ENCODE measurements around the gene ACVRL1. TPM values are rescaled to one million over a fixed set of nuclear protein-coding genes. Genes with fewer than 3 reads are reported as not detected.

ACVRL1 gene
- total RNA-seq, 1 experiment from 2014 or later, result 0.98 TPM

- TF ChIP-seq ZNF121 (CRISPR knock-in tag; IDR thresholded peaks at IDR 0.05) (no peak), MLX (CRISPR knock-in tag; IDR thresholded peaks at IDR 0.05) (no peak), PRRX2 (CRISPR knock-in tag; IDR thresholded peaks at IDR 0.05) (no peak)
Observed at GRCh38 chr12:51951199-51951842, 44.0 kb downstream of the ACVRL1 start, which contains the start of gene ACVR1B (continued).

- no peaks in the 10 kb centered on the region for H3K36me3 Mint-ChIP-seq
- TF ChIP-seq KAT7 (CRISPR knock-in tag; IDR thresholded peaks at IDR 0.05; ENCODE audit: borderline replicate concordance) (0 out of 2 replicates have a peak, but pooled peaks have one; percentile 41), ELF4 (CRISPR knock-in tag; IDR thresholded peaks at IDR 0.05; ENCODE audit: low read depth) (no peak), CREM (CRISPR knock-in tag; IDR thresholded peaks at IDR 0.05) (no peak), ZBTB21 (CRISPR knock-in tag; IDR thresholded peaks at IDR 0.05; ENCODE audit: borderline replicate concordance) (no peak), FOXP1 (CRISPR knock-in tag; IDR thresholded peaks at IDR 0.05; ENCODE audit: borderline replicate concordance) (no peak), TEAD1 (CRISPR knock-in tag; IDR thresholded peaks at IDR 0.05) (no peak), ZNF263 (CRISPR knock-in tag; IDR thresholded peaks at IDR 0.05; ENCODE audit: low read depth) (no peak), ESRRA (CRISPR knock-in tag; IDR thresholded peaks at IDR 0.05; ENCODE audit: borderline replicate concordance) (0 out of 2 replicates have a peak, but pooled peaks have one; percentile 43), NFYB (CRISPR knock-in tag; conservative IDR thresholded peaks at IDR 0.05; ENCODE audit: low read depth) (no peak), ZNF138 (CRISPR knock-in tag; conservative IDR thresholded peaks at IDR 0.05) (no peak)
- peak; percentile 13 for ATAC-seq
- peaks cover 65% of the 10 kb centered on the region for H3K27me3 Mint-ChIP-seq (ENCODE audit: low read depth)
- POLR2A ChIA-PET, result interaction anchor here (0.6 to 1.0 kb wide), 2 partner anchors 13 to 331 kb away, joined by 3 read pairs; no protein-coding TSS in a partner anchor
- CTCF ChIA-PET, result interaction anchor here (0.9 to 1.7 kb wide), 7 partner anchors 18 to 73 kb away, joined by 3 to 11 read pairs (median 6); no protein-coding TSS in a partner anchor
- H3K27ac Mint-ChIP-seq, result no peak overlapping the region
- peaks cover 23% of the 10 kb centered on the region for H3K4me1 Mint-ChIP-seq
- H3K4me3 Mint-ChIP-seq, result peak overlapping the region; percentile 73
- peak; percentile 48 for DNase-seq (ENCODE audit: low spot score)
- no peaks in the 10 kb centered on the region for H3K9me3 Mint-ChIP-seq
Observed at GRCh38 chr12:51951843-51952722, 44.8 kb downstream of the ACVRL1 start.

- H3K27ac Mint-ChIP-seq, result no peak overlapping the region
- ChIA-PET POLR2A (no interaction called here), CTCF (interaction anchor here (1.2 kb wide), 1 partner anchor 18 kb away, joined by 4 read pairs; no protein-coding TSS in a partner anchor)
- H3K36me3 Mint-ChIP-seq, result no peaks in the 10 kb centered on the region
- H3K4me1 Mint-ChIP-seq, result peaks cover 23% of the 10 kb centered on the region
- DNase-seq (ENCODE audit: low spot score) (no peak), ATAC-seq (no peak)
- no peaks in the 10 kb centered on the region for H3K9me3 Mint-ChIP-seq
- TF ChIP-seq SMAD3 (CRISPR knock-in tag; IDR thresholded peaks at IDR 0.05; ENCODE audit: borderline replicate concordance), result no peak
- no peak for TF ChIP-seq JUN (CRISPR knock-in tag; IDR thresholded peaks at IDR 0.05)
- TF ChIP-seq E2F5 (CRISPR knock-in tag; IDR thresholded peaks at IDR 0.05), result no peak
- no peak for TF ChIP-seq FOXP1 (CRISPR knock-in tag; IDR thresholded peaks at IDR 0.05; ENCODE audit: borderline replicate concordance)
- TF ChIP-seq STAT6 (CRISPR knock-in tag; conservative IDR thresholded peaks at IDR 0.05; ENCODE audit: low read depth), result no peak
- no peak for TF ChIP-seq PREB (CRISPR knock-in tag; IDR thresholded peaks at IDR 0.05; ENCODE audit: borderline replicate concordance)
- TF ChIP-seq IRF1 (CRISPR knock-in tag; IDR thresholded peaks at IDR 0.05), result no peak
- no peak for TF ChIP-seq ZNF512 (CRISPR knock-in tag; IDR thresholded peaks at IDR 0.05; ENCODE audit: borderline replicate concordance)
- H3K4me3 Mint-ChIP-seq, result peak overlapping the region; percentile 73
- peaks cover 55% of the 10 kb centered on the region for H3K27me3 Mint-ChIP-seq (ENCODE audit: low read depth)
Observed at GRCh38 chr12:51953089-51953488, 45.8 kb downstream of the ACVRL1 start.

Measured in WTC11 (cell line).